Hepatocyte (in vitro differentiated cells): ENCODE measurements around the gene TCN2.

ENCODE experiments used
- EZH2phosphoT487 ChIP-seq: fragments of 200-600 bp; sonication (generic); IDR thresholded peaks from one replicate; pipeline ENCODE4 v1.6.1; 2018; ENCODE audit warnings: antibody characterized with exemption, mild to moderate bottlenecking, low read depth, moderate library complexity; ENCODE audit not compliant: unreplicated experiment, severe bottlenecking
- TF ChIP-seq, protein P1 (sequence below): fragments of 200-600 bp; sonication (generic); IDR thresholded peaks from 2 replicates; pipeline ENCODE4 v1.5.1; 2016; ENCODE audit warnings: antibody characterized with exemption, mild to moderate bottlenecking; ENCODE audit not compliant: poor library complexity

DNA sequence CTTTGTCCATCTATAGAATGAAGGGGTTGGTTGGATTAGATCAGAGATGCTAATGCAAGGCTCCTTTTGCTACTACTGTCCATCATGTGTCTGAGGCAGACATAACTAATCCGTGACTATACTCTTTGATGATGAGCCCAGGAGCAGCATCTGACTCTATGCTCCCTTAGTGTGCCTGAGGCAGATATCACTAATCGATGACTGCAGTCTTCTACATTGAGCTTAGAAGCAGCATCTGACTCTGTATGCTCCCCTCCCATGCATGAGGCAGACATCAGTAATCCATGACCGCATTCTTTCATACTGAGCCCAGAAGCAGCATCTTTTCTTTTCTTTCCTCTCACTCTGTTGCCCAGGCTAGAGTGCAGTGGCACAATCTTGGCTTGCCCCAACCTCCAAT lies 4.2 kb downstream of the TCN2 start:
- TF ChIP-seq, protein P1, sequence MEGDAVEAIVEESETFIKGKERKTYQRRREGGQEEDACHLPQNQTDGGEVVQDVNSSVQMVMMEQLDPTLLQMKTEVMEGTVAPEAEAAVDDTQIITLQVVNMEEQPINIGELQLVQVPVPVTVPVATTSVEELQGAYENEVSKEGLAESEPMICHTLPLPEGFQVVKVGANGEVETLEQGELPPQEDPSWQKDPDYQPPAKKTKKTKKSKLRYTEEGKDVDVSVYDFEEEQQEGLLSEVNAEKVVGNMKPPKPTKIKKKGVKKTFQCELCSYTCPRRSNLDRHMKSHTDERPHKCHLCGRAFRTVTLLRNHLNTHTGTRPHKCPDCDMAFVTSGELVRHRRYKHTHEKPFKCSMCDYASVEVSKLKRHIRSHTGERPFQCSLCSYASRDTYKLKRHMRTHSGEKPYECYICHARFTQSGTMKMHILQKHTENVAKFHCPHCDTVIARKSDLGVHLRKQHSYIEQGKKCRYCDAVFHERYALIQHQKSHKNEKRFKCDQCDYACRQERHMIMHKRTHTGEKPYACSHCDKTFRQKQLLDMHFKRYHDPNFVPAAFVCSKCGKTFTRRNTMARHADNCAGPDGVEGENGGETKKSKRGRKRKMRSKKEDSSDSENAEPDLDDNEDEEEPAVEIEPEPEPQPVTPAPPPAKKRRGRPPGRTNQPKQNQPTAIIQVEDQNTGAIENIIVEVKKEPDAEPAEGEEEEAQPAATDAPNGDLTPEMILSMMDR = no peak
- no peak for TF ChIP-seq EZH2phosphoT487
